ENCODE data around the gene SCAANT1.

The SCAANT1 gene

DNA sequence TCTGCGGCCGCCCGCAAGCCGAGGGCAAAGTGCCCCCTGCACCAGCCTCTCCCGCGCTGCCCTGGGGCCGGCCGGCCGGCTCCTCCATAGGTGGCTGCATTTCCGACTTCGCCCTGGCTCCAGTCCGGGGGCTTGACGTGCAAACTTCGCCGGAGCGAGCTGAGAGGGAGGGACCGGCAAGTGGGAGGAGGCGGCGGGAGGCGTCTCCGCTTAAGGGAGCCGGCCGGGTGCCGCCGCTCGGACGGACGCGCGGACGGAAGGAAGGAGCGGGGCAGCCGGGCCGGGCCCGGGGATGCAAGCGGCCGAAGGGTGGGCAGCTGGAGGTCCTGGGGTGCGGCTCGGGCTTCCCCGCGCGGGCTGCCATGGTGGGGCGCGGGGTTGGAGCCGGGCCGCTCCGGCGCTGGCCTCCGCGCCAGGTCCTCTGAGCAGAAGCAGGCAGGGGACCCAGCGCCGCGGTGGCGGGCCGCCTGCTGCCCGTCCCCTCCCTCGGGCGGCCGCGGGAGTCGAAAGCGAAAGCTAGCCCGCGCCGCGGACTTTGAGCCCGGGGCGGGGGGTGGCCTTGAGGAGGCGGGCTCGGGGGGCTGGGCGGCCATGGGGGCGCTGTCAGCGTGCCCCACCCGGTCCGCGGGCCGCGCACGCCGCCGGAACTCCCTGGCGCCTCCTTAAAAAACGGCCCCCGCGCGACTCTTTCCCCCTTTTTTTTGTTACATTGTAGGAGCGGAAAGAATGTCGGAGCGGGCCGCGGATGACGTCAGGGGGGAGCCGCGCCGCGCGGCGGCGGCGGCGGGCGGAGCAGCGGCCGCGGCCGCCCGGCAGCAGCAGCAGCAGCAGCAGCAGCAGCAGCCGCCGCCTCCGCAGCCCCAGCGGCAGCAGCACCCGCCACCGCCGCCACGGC is at the start of gene SCAANT1:
Gene SCAANT1 (minus strand): TSS at position 511 of the 895 bp plus-strand sequence.
- Histone ChIP-seq H3K4me3 (ENCODE audit: low read depth, low read length) (peak within 1 kb of the TSS; percentile 71), H3K36me3 (ENCODE audit: control insufficient read depth, insufficient read depth, low read length) (peaks cover 17% of the 10 kb centered on the region), H3K4me1 (ENCODE audit: control insufficient read depth, insufficient read depth, low read length) (peaks cover 23% of the 10 kb centered on the region; the same call in 1 of the 2 replicates), H3K27me3 (ENCODE audit: control insufficient read depth, insufficient read depth, low read length) (peaks cover 6% of the 10 kb centered on the region; the same call in 1 of the 2 replicates), H3K27ac (ENCODE audit: low read depth, low read length) (peak within 1 kb of the TSS; percentile 89), H3K9me3 (ENCODE audit: control insufficient read depth, insufficient read depth, low read length) (no peaks in the 10 kb centered on the region), H3K9ac (ENCODE audit: low read depth, low read length) (peak within 1 kb of the TSS; percentile 76)

DNA sequence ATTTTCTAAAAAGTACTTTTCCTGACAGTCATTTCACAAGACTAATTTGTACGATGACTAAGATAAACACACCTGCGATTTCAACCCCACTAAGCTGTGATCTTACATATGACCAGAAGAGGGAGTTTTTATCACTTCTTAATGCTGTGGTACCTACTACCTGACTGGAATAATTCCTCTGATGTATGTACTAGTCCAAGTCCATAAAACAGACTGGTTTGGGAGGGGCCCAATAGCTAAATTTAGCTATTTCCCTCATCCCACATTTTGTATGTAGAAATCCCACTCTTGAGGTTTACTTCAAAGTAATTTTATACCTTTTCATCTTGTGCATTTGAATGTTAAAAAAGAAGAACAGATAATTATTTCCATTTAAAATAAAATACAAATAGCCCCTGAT is 49.7 kb upstream of the SCAANT1 start:
- Histone ChIP-seq H3K4me3 (ENCODE audit: low read depth, low read length) (no peak overlapping the region), H3K27me3 (ENCODE audit: control insufficient read depth, insufficient read depth, low read length) (no peaks in the 10 kb centered on the region), H3K9me3 (ENCODE audit: control insufficient read depth, insufficient read depth, low read length) (no peaks in the 10 kb centered on the region), H3K4me1 (ENCODE audit: control insufficient read depth, insufficient read depth, low read length) (peaks cover 35% of the 10 kb centered on the region), H3K36me3 (ENCODE audit: control insufficient read depth, insufficient read depth, low read length) (no peaks in the 10 kb centered on the region), H3K27ac (ENCODE audit: low read depth, low read length) (no peak overlapping the region), H3K9ac (ENCODE audit: low read depth, low read length) (no peak overlapping the region)

DNA sequence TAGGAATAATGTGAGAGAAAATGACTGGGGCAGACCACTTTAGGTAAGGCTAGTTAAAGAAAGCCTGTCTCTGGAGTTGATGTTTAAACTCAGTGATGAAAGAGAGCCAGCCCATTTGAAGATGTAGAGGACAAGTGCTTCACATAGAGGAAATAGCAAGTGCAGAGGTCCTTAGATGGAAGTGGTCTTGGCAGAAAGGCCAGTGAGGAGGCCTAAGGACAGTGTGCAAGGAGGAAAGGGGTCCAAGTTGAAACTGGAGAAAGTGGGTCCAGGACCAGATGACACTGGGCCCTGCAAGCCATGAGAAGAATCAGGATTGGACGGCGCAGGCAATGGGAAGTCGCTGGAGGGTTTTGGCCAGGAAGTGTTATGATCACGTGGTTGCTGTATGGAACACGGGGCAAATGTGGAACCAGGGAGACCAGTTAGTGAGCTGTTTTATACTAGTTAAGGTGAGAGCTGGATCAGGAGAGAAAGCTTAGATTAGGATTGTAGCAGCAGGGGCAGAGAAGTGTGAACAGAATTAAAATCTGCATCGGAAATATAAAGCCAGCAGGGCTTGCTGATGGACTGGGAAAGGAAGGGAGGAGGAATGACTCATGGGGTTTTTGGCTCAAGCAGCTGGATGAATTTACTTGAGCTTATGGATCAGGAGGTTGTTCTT is 48.0 kb upstream of the SCAANT1 start:
- H3K9me3 ChIP-seq (ENCODE audit: control insufficient read depth, insufficient read depth, low read length) = no peaks in the 10 kb centered on the region
- peaks cover 42% of the 10 kb centered on the region for H3K4me1 ChIP-seq (ENCODE audit: control insufficient read depth, insufficient read depth, low read length)
- H3K36me3 ChIP-seq (ENCODE audit: control insufficient read depth, insufficient read depth, low read length) = no peaks in the 10 kb centered on the region
- H3K4me3 ChIP-seq (ENCODE audit: low read depth, low read length) = no peak overlapping the region
- 0 out of 2 replicates have a peak overlapping the region, but pooled peaks have one; percentile 5 for H3K9ac ChIP-seq (ENCODE audit: low read depth, low read length)
- H3K27me3 ChIP-seq (ENCODE audit: control insufficient read depth, insufficient read depth, low read length) = no peaks in the 10 kb centered on the region
- H3K27ac ChIP-seq (ENCODE audit: low read depth, low read length) = peak overlapping the region; percentile 56

DNA sequence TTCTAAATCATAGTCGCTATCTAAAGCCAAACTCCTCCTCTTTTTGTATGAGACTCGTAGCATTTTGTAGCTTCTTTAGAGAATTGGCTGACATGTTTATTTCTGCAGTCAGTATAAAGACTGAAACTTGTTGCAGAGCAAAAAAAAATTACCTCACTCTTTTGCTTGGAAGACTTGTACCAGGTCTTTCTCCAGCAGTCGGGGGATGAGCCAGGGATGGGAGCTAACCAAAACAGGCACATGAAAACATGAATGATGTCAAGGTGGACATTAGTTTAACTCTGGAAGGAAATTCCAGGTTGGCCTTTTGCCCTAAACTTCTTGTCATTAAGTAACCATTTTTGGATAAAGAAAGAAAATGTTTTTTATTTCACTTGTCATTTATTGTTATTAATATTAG is 47.0 kb upstream of the SCAANT1 start:
- H3K4me1 ChIP-seq (ENCODE audit: control insufficient read depth, insufficient read depth, low read length) = peaks cover 37% of the 10 kb centered on the region
- H3K36me3 ChIP-seq (ENCODE audit: control insufficient read depth, insufficient read depth, low read length) = no peaks in the 10 kb centered on the region
- H3K9me3 ChIP-seq (ENCODE audit: control insufficient read depth, insufficient read depth, low read length) = no peaks in the 10 kb centered on the region
- H3K4me3 ChIP-seq (ENCODE audit: low read depth, low read length) = no peak overlapping the region
- H3K9ac ChIP-seq (ENCODE audit: low read depth, low read length) = no peak overlapping the region
- H3K27me3 ChIP-seq (ENCODE audit: control insufficient read depth, insufficient read depth, low read length) = no peaks in the 10 kb centered on the region
- H3K27ac ChIP-seq (ENCODE audit: low read depth, low read length) = no peak overlapping the region

DNA sequence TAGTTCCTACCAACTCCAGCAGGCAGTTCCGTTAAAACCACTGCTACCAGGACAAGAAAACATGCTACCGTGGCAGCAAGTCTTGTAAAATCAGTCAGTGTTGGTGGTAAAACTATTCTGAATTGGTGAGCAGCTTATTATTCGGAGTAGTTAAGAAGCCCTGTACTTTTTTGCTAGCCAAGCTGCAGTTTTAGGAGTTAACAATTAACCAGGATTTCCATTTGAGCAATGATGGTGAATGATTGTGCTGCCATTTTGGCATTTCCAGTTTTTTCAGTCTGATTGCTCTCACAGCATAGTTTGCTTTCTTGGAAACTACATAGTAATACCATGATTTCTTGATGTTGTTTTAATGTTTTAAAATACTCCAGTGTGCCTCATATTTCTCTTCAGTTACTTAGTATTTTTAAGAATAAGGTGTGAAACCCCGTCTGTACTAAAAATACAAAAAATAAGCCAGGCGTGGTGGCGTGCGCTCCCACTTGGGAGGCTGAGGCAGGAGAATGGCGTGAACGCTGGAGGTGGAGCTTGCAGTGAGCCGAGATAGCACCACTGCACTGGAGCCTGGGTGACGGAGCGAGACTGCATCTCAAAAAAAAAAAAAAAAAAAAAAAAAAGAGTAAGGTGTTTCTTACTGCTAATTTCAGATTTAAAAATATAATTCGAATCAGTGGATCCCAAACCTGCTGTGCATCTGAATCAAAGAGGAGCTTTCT is 43.8 kb upstream of the SCAANT1 start:
- peak overlapping the region; percentile 39 for H3K27ac ChIP-seq (ENCODE audit: low read depth, low read length)
- H3K4me3 ChIP-seq (ENCODE audit: low read depth, low read length) = no peak overlapping the region
- no peaks in the 10 kb centered on the region for H3K27me3 ChIP-seq (ENCODE audit: control insufficient read depth, insufficient read depth, low read length)
- no peak overlapping the region for H3K9ac ChIP-seq (ENCODE audit: low read depth, low read length)
- H3K4me1 ChIP-seq (ENCODE audit: control insufficient read depth, insufficient read depth, low read length) = peaks cover 49% of the 10 kb centered on the region
- no peaks in the 10 kb centered on the region for H3K36me3 ChIP-seq (ENCODE audit: control insufficient read depth, insufficient read depth, low read length)
- no peaks in the 10 kb centered on the region for H3K9me3 ChIP-seq (ENCODE audit: control insufficient read depth, insufficient read depth, low read length)

DNA sequence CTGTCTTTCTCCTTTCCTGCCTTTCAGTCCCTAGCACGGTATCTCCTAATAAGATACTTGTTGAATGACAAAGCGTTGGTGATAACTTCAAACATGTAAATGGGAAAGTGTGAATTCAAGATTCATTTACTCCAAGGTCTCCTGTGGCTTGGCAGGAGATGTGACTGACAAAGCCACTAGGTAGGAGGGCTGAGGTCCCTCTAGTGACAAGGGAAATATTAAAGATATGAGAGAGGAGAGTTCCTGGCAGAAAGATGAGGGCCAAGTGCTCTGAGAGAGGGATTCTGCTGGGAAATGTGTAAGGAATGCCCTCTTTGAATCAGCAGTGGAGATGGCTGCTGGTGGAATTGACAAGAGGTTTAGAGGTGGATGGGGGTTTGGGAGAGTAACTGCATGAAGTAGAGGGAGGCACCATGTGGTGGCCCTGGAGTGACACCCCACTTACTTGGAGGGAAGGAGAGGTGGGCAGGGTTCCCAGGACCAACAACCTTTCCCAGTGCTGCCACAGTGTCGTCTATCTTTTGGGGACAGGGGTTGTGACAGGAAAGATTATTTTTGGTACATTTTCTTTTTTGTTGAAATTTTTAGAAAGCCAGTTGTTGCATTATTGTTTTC is 43.0 kb upstream of the SCAANT1 start:
- H3K4me1 ChIP-seq (ENCODE audit: control insufficient read depth, insufficient read depth, low read length) = peaks cover 52% of the 10 kb centered on the region
- H3K4me3 ChIP-seq (ENCODE audit: low read depth, low read length) = no peak overlapping the region
- no peaks in the 10 kb centered on the region for H3K27me3 ChIP-seq (ENCODE audit: control insufficient read depth, insufficient read depth, low read length)
- H3K36me3 ChIP-seq (ENCODE audit: control insufficient read depth, insufficient read depth, low read length) = no peaks in the 10 kb centered on the region
- H3K9me3 ChIP-seq (ENCODE audit: control insufficient read depth, insufficient read depth, low read length) = no peaks in the 10 kb centered on the region
- no peak overlapping the region for H3K9ac ChIP-seq (ENCODE audit: low read depth, low read length)
- peak overlapping the region; percentile 39 for H3K27ac ChIP-seq (ENCODE audit: low read depth, low read length)

DNA sequence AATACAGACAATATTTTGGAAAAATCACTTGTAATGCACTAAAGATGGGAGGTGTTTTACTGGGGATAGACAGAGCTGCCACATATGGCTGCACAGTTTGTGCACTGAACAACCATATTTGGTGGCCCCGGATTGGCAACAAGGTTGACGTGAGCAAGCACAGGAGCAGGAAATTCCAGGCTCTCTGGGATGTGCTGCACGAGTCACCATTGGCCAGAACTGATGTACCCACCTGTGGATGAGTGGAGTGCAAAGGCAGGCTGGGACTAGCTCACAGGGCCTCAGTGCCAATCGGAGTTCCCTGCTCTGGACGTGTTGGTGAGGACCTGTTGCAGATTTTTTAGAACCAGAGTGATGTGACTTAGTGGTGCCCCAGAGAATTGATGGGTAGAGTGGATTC is 42.0 kb upstream of the SCAANT1 start:
- Histone ChIP-seq H3K27me3 (ENCODE audit: control insufficient read depth, insufficient read depth, low read length) (no peaks in the 10 kb centered on the region), H3K9me3 (ENCODE audit: control insufficient read depth, insufficient read depth, low read length) (no peaks in the 10 kb centered on the region), H3K36me3 (ENCODE audit: control insufficient read depth, insufficient read depth, low read length) (no peaks in the 10 kb centered on the region), H3K27ac (ENCODE audit: low read depth, low read length) (no peak overlapping the region), H3K4me3 (ENCODE audit: low read depth, low read length) (no peak overlapping the region), H3K4me1 (ENCODE audit: control insufficient read depth, insufficient read depth, low read length) (peaks cover 46% of the 10 kb centered on the region), H3K9ac (ENCODE audit: low read depth, low read length) (no peak overlapping the region)

DNA sequence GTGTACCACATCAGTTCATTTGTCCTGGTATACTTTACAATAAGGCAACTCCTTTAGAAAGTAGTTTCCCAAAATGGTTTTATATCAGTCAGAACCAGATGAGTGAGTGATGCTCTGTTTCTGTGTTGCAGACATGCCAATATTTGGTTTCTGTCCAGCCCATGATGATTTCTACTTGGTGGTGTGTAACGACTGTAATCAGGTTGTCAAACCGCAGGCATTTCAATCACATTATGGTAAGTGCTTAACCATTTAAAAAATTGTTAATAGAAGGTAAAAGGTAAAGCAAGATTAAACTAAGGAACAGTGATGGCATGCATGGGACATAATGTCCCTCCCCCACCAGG is 40.0 kb upstream of the SCAANT1 start:
- Histone ChIP-seq H3K4me3 (ENCODE audit: low read depth, low read length) (no peak overlapping the region; the same call in 1 of the 2 replicates), H3K27me3 (ENCODE audit: control insufficient read depth, insufficient read depth, low read length) (no peaks in the 10 kb centered on the region), H3K9me3 (ENCODE audit: control insufficient read depth, insufficient read depth, low read length) (no peaks in the 10 kb centered on the region), H3K4me1 (ENCODE audit: control insufficient read depth, insufficient read depth, low read length) (peaks cover 46% of the 10 kb centered on the region), H3K9ac (ENCODE audit: low read depth, low read length) (no peak overlapping the region), H3K27ac (ENCODE audit: low read depth, low read length) (no peak overlapping the region), H3K36me3 (ENCODE audit: control insufficient read depth, insufficient read depth, low read length) (no peaks in the 10 kb centered on the region)

DNA sequence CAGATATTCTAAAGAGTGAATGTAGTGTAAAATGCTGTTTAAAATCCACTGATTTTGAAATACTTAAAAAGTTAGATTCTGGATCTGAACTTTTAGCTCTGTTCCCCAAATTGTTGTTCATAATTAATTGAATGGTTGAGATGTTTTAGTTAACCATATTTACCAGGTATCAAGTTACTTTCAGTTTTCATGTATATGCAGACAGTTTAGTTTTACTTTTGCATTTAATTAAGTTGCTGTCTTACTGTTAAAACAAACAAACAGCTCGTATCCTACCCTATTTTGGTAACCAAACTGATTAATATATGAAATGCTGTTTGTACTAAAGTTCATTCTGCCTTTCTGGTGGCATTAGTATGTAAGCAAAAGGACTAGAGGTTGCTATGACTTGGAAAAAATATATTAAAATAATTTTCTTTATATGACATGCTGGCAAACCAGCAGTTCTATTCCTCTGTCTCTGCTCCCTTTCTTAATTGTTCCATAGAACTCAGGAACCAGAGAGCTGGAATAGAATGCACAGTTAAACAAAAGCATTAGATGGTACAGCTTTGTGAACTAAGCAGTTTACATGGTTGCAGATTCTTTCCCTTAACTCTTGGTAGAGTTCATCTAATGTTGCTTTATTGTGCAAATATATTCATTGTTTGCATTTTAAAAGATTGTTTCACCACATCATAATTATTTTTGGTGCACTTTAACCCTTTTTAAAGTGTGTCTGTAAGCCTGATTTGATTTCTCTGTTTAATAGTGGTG is 39.5 kb upstream of the SCAANT1 start:
- no peak overlapping the region; the same call in 1 of the 2 replicates for H3K4me3 ChIP-seq (ENCODE audit: low read depth, low read length)

DNA sequence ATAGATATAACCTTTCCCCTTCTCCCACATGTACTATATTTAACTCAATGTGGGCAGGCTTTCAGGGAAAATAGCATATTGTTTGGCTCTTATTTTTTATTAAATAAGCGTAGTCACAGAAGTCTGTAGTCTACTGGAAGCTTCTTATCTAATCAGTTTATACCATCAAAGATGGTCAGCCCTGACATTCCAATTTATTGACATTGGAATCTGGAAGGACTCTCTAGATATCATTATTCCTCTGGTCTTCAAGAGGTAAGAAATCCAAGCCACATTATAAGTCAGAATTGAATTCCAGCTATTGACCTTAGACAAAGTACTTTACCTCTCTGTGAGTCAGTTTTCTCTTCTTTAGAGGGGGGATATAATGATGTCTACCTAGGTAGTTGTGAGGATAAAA is 38.5 kb upstream of the SCAANT1 start:
- no peaks in the 10 kb centered on the region for H3K9me3 ChIP-seq (ENCODE audit: control insufficient read depth, insufficient read depth, low read length)
- H3K27me3 ChIP-seq (ENCODE audit: control insufficient read depth, insufficient read depth, low read length) = no peaks in the 10 kb centered on the region
- H3K27ac ChIP-seq (ENCODE audit: low read depth, low read length) = no peak overlapping the region
- no peak overlapping the region for H3K4me3 ChIP-seq (ENCODE audit: low read depth, low read length)
- no peaks in the 10 kb centered on the region for H3K36me3 ChIP-seq (ENCODE audit: control insufficient read depth, insufficient read depth, low read length)
- peaks cover 33% of the 10 kb centered on the region for H3K4me1 ChIP-seq (ENCODE audit: control insufficient read depth, insufficient read depth, low read length)
- no peak overlapping the region for H3K9ac ChIP-seq (ENCODE audit: low read depth, low read length)

More for the DNA sequence above, 39.5 kb upstream of the SCAANT1 start:
- Histone ChIP-seq H3K9me3 (ENCODE audit: control insufficient read depth, insufficient read depth, low read length) (no peaks in the 10 kb centered on the region), H3K27ac (ENCODE audit: low read depth, low read length) (no peak overlapping the region), H3K36me3 (ENCODE audit: control insufficient read depth, insufficient read depth, low read length) (no peaks in the 10 kb centered on the region), H3K27me3 (ENCODE audit: control insufficient read depth, insufficient read depth, low read length) (no peaks in the 10 kb centered on the region), H3K9ac (ENCODE audit: low read depth, low read length) (no peak overlapping the region), H3K4me1 (ENCODE audit: control insufficient read depth, insufficient read depth, low read length) (peaks cover 41% of the 10 kb centered on the region)

Data from HUES48 (cell line).